Islet of Langerhans (tissue), 1 donor: Measurements from ENCODE around the gene TIPIN.
A peak's percentile ranks its signal among the peaks of the same experiment; 100 is the strongest.

Experiments used
- FAIRE-seq: peaks from one replicate; lab custom pipeline; 2011; peaks lifted over from hg19 to GRCh38; lab: Jason Lieb, UNC

The TIPIN gene

DNA sequence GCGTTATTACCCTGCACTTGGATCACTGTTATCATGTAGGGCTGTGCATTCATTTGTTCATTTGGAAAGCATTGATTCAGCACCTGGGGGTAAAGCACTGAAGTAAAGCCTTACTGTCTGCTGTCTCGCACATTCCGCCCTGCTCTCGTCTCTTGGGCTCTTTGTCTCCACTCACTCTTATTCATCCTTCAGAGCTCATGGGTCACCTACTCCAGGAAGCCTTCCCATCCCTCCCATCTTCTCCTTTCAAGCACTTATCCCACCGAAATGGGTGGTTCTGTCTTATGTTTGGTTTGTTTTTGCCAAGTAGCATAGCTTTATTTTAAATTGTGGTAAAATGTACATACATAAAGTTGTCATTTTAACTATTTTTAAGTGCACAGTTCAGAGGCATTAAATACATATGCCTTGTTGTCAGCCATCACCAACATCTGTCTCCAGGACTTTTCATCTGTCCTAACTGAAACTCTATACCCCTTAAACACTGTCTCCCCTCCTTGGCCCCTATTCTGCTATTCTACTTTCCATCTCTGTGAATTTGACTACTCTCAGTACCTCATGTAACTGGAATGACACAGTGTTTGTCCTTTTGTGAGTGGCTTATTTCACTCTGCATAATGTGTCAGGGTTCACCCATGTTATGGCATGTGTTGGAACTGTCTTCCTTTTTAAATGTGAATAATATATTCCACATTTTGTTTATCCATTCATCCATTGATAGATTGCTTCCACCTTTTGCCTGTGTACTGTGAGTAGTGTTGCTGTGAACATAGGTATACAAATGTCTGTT, 53.8 kb downstream of the TIPIN start:
- no peak for FAIRE-seq

DNA sequence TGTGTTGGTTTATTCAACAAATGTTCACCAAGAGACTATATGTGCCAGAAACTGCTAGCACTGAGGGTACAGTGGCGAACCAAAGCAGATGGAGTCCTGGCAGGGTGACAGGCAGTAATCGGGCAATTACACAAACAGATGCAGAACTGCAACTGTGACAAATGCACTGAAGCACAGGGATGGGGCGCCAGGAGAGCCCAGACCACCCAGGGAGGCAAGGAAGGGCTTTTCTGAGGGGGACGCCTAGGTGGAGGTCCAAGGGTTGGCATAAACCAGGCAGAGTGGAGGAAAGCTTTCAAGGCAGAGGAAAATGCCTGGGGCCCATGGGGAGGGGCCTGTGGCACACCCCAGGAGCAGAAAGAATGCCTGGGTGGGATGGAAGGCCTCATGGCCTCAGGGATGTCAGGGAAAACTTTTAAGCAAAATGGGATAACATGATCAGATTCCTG, 57.7 kb downstream of the TIPIN start:
- FAIRE-seq: no peak

DNA sequence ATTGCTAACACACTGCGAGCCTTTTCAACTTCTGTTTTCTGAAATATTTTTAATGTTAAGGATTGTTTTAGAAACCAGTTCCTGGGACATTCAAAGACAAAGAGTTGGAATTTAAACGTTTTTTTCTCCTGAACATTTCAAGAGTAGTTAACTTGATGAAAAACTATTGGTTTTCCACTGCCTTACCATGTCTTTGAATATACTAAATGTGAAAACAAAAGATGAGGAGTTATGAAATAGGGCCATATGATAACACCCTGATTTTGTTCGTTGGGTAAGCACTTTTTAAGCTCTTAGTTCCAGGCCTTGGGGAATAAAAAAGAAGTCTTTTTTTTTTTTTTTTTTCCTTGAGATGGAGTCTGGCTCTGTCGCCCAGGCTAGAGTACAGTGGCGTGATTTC, 60.3 kb downstream of the TIPIN start:
- no peak for FAIRE-seq

DNA sequence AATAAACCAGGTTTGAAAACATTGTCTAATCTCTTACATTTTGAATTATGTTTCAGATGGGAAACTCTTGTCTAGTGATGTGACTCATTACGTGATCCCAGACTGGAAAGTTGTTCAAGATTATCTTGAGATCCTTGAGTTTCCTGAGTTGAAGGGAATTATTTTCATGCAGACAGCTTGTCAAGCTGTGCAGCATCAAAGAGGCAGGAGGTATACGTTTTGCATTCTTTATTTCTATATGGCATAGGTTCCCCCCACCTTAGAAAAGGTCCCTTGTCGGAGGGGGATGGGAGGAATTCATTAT, 61.6 kb downstream of the TIPIN start:
- no peak for FAIRE-seq

DNA sequence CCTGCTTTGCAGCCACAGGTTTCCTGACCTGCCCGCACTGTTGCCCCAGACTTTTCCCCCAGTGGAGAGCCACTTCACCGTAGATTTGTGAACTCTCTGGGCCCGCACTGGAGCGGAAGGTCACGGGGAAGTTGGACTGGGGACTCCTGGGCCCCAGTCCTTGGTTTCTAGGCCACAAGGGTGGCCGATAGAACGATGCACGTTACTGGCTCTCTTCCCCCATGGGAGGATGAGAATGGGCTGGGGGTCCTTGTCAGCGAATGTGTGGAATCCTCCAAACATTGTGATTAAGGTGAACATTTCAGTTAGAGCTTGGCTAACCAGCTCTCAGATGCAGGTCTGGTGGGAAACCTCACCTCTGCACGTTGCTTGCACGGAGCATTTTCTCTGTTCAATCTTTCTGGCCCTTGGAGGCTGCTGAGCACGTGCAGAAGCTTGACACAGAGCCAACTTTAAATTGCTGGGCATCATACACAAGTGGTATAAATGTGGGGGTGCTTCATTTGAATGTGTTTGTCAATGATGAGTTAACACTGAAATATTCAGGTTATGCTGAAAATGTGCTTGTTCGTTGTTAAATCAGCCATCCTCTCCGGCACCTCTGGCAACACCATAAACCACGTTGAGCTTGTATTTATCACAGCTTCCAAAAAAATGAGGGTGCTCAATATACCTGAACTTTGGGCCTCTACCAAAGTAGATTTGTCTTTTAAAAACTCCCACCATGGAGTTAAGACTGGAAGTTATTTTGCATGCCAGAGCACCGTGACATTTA, 62.1 kb downstream of the TIPIN start:
- FAIRE-seq: no peak

DNA sequence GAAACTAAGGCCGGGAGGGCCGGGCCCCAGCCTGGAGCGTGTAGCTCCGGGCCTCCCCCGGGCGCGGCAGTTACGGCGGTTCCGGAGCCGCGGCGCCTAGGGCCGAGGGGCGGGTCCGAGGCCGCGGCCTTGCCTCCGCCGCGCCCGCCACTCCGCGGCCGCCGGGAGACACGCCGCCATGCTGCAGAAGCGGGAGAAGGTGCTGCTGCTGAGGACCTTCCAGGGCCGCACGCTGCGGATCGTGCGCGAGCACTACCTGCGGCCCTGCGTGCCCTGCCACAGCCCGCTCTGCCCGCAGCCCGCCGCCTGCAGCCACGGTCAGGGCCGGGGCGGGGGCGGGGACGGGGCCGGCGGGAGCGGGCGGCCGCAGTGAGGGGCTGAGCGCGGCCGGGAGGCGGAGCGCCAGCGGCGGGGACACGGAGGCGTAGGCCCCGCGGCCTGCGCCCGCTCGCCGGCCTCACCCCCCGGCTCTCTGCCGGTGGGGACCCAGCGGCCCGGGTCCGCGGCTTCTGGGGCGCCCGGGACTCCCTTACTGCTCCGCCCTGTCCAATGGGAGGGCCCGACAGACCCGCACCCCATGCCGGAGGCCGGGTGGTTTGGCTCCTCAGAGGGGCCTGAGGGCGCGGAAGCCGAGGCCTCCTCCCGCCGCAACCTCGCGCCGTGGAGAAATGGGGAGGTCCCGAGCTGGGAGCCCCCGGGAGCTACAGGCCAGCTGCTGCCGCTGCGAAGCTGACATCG, 62.9 kb downstream of the TIPIN start, which contains the start of gene DIS3L:
Gene DIS3L, plus strand, starts transcription at position 150 of the 738 bp plus-strand sequence. Its CDS starts 29 bp downstream, at position 179.
- FAIRE-seq: no peak

DNA sequence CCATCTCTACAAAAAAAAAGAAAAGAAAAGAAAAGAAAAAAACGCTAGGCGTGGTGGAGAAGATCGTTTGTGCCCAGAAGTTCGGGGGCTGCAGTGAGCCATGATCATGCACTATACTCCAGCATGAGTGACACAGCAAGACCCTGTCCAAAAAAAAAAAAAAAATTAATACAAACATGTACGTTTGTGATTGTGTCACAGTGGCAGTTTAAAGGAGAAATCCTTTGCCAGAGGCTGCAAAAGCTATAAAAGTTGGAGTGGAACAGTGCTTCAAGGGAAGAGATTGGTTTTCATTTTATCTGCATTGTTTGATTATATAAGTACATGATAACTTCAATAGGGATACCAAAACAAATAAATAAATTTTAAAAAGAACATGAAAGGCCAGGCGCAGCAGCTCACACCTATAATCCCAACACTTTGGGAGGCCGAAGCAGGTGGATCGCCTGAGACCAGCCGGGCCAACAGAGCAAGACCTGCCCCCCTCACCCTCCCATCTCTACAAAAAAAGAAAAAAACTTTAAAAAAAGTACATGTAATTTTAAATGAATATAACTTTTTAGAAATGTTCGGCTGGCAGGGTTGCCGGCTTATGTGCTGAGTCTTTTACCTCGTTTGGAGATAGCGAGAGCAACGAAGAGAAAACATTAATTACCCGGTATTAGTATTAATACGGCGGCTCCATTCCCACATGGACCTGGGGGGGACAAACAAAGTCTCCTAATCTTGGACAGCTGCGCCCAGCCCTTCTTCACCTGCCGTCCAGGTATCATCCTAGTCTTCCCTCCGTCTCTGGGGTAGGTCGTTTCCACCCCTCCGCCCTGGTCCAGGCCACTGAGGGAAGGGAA, 63.7 kb downstream of the TIPIN start:
- FAIRE-seq: no peak

DNA sequence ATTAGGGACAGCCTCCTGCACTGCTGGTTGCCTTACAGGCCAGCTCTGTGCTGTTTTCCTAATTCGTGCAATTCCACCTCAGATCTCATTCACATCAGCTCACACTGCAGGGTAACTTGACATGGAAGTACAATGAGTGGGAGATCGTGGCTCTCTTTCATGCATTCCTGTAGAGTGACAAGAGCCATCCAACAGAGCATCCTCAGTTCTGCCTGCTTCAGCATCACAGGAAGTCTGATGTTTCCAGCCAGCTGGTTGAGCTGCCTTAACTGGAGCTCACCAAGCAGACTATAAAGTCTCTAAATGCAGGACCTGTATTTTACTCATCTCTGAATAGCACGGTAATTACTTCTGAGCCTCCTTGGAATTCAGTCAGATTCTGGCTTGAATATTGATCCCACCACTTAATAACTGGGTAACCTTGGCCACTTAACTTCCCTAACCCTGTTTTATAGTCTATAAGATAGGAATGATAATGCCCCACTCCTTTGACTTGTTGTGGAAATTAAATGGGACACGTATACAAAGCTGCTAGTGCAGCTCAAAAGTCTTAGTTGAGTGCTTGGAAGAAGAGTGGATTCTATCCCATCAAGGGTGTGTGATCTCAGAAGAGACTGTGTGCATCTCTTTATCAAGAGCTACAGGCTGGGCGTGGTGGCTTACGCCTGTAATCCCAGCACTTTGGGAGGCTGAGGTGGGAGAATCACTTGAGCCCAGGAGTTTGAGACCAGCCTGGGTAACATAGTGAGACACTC, 64.5 kb downstream of the TIPIN start:
- FAIRE-seq: no peak

DNA sequence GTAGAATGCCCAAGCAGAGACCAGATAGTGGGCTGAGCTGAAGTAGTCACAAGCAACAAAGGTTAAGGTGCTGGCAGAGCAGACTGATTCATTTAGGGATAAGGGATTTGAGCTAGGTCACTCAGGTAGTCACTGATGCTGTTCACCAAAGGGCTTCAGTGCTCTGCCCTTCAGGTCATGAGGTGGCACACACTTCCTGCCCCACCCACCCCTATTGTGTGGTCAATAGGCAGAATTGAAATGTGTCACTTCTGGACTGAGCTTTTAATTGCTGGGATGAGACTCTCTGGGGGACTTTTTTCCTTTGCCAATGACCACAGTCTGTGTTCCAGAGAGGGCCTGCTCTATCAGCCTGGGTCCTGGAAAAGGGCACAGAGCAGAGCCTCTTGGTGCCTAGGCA, 66.0 kb downstream of the TIPIN start:
- no peak for FAIRE-seq

DNA sequence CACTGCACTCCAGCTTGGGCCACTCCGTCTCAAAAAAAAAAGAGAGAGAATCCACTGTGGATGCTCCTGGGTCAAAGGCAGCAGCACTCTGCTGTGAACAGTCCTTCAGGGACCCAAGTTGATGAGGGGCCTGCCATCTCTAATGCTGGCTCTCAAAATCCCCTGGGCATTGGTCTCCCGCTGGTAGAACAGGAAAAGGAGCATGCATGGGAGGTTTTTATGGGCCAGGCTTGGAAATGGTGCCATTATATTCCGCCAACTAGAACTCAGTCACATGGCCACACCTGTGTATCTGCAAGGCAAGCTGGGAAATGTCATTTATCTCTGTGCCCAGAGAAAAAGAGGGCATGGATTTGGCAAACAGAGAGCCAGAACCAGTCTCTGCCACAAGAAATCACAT, 66.5 kb downstream of the TIPIN start:
- no peak for FAIRE-seq

DNA sequence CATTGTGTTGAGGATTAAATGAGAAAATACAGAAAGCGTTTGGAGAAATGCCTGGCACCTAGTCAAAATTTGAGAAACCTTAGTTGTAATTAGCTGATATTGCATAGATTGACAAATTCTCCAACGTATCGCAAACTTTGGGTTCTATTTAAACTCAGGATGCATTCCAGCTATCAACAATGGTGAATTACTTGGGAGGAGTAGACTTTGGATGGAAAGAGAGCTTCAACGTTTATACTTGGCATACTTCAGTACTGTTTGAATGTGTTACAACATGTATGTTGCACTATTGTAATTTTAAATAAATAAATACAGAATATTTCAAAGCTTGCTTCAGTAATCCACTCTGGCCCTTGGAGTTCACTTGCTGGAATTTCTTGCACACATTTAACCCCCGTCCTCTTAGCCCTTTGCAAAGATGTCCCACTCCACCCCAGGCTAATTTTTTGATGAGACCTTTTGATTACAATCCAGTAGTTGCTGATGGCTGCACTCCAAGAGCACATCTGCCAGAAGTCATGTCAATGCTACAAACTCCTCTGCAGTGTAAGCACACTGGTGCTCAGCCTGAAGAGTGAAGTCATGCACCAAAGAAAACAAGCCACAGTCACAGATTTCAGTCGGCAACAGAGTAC, 67.8 kb downstream of the TIPIN start:
- FAIRE-seq: no peak

DNA sequence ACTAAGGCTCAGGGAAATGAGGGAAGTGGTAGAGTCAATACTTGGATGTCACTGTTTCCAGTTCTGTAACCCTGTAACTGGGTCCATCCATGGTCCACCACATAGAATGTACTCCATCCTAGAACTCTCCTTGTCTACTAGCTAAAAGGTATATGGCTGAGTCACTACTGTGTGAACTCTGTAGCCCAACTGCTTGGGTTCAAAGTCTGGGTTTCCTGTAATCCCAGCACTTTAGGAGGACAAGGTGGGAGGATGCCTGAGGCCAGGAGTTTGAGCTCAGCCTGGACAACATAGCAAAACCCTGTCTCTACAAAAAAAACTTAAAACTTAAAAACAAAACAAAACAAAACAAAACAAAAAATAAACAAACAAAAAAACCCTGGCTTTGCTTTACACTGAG, 68.4 kb downstream of the TIPIN start:
- no peak for FAIRE-seq

DNA sequence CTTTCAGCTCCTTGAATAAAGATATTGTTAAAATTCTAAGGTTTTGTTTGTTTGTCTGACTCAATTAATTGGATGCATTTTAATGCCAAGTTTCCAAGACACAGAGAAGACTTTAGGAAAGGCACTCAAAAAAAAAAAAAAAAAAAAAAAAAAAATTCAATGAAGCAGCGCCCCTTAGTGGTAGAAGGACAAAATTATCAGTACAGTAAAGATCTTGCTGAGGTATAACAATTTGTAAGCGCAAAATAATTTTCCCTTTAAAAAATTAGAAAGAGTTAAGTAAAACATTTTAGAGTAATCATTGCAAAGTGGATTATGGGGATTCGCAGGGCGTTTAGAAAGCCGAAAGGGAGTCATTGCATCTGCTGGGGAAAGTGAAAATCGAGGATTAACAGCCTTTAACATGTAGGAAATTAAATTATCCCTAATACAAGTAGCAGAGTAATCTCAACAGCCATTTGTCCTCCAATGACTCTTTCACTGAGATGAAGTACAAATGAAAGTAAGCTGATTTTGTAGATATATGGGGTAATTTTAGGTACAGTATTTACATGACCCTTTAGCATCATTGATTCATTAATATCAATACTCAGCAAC, 68.9 kb downstream of the TIPIN start:
- FAIRE-seq: peak; percentile 98
